NCI-H510A (cell line): Measurements from ENCODE around the gene C1orf50.

Source experiments
- DNase-seq: peaks from one replicate; lab custom pipeline; 2025; lab: John Stamatoyannopoulos, UW

C1orf50 gene

GRCh38 chr1:42759114-42759513 is 7.9 kb upstream of the C1orf50 start:
- no peak for DNase-seq

GRCh38 chr1:42761567-42761966 is 5.5 kb upstream of the C1orf50 start:
- no peak for DNase-seq

- DNase-seq, result no peak
These were observed 4.8 kb upstream of the C1orf50 start for GRCh38 chr1:42762269-42762668.

GRCh38 chr1:42765269-42765668 is 1.8 kb upstream of the C1orf50 start:
- DNase-seq, result no peak

- DNase-seq, result peak; percentile 61
These were observed 963 bp upstream of the C1orf50 start for GRCh38 chr1:42765832-42766740.

- no peak for DNase-seq
These were observed 506 bp downstream of the C1orf50 start for GRCh38 chr1:42767510-42768000.

- no peak for DNase-seq
These were observed 1.1 kb downstream of the C1orf50 start for GRCh38 chr1:42768172-42768571.

GRCh38 chr1:42769811-42770210 is 2.8 kb downstream of the C1orf50 start:
- DNase-seq, result no peak

GRCh38 chr1:42773420-42773819 is 6.4 kb downstream of the C1orf50 start:
- DNase-seq, result no peak

GRCh38 chr1:42774928-42775526 is 8.0 kb downstream of the C1orf50 start:
- no peak for DNase-seq

GRCh38 chr1:42776502-42776901 is 9.5 kb downstream of the C1orf50 start:
- no peak for DNase-seq

GRCh38 chr1:42777852-42778251 is 10.8 kb downstream of the C1orf50 start:
- DNase-seq, result no peak

- no peak for DNase-seq
These were observed 12.7 kb downstream of the C1orf50 start for GRCh38 chr1:42779725-42780124.

GRCh38 chr1:42780176-42780575 is 13.1 kb downstream of the C1orf50 start:
- no peak for DNase-seq

- DNase-seq, result no peak
These were observed 16.0 kb downstream of the C1orf50 start for GRCh38 chr1:42783092-42783491.

GRCh38 chr1:42784547-42784945 is 17.5 kb downstream of the C1orf50 start:
- DNase-seq, result no peak

- no peak for DNase-seq
These were observed 18.1 kb downstream of the C1orf50 start, which contains the start of gene TMEM269 for GRCh38 chr1:42784946-42785693. Gene TMEM269, plus strand, starts transcription at chr1:42784991. Its CDS starts 4,903 bp downstream, at chr1:42789894.

- no peak for DNase-seq
These were observed 19.0 kb downstream of the C1orf50 start for GRCh38 chr1:42786097-42786496.

GRCh38 chr1:42788021-42788420 is 21.0 kb downstream of the C1orf50 start:
- DNase-seq, result no peak

GRCh38 chr1:42793824-42794223 is 26.8 kb downstream of the C1orf50 start:
- DNase-seq, result no peak

- no peak for DNase-seq
These were observed 30.4 kb downstream of the C1orf50 start for GRCh38 chr1:42797414-42797813.

- DNase-seq, result no peak
These were observed 30.9 kb downstream of the C1orf50 start for GRCh38 chr1:42797979-42798378.
